ENCODE results near the gene SPATA13. TPM values are rescaled to one million over a fixed set of nuclear protein-coding genes. Genes with fewer than 3 reads are reported as not detected.

Gene SPATA13
- total and polyA plus RNA-seq, 2 experiments from 2014 or later, result 12.4 to 19.4 TPM

GRCh38 chr13:24286624-24287023, 126.1 kb downstream of the SPATA13 start:
- 95% methylated on average over 9 of the region's 11 CpGs for WGBS (ENCODE audit: low lambda C conversion rate, missing lambda C conversion rate)
- Histone ChIP-seq H2AFZ (no peak overlapping the region), H3K9me3 (ENCODE audit: low read depth) (no peaks in the 10 kb centered on the region), H3K9me2 (replicated peaks; ENCODE audit: insufficient read depth) (no peaks in the 10 kb centered on the region), H3K79me2 (no peaks in the 10 kb centered on the region), H3K36me3 (replicated peaks; ENCODE audit: insufficient read depth, low read depth) (no peaks in the 10 kb centered on the region), H3K4me1 (ENCODE audit: insufficient read depth) (no peaks in the 10 kb centered on the region), H3K4me2 (no peak overlapping the region), H3K27ac (no peak overlapping the region), H4K20me1 (ENCODE audit: insufficient read depth, poor library complexity, severe bottlenecking) (no peaks in the 10 kb centered on the region), H3K4me3 (no peak overlapping the region), H3K27me3 (no peaks in the 10 kb centered on the region)
- no peak for TF ChIP-seq EZH2 (IDR thresholded peaks at IDR 0.05; ENCODE audit: borderline replicate concordance)
- TF ChIP-seq, protein P1, sequence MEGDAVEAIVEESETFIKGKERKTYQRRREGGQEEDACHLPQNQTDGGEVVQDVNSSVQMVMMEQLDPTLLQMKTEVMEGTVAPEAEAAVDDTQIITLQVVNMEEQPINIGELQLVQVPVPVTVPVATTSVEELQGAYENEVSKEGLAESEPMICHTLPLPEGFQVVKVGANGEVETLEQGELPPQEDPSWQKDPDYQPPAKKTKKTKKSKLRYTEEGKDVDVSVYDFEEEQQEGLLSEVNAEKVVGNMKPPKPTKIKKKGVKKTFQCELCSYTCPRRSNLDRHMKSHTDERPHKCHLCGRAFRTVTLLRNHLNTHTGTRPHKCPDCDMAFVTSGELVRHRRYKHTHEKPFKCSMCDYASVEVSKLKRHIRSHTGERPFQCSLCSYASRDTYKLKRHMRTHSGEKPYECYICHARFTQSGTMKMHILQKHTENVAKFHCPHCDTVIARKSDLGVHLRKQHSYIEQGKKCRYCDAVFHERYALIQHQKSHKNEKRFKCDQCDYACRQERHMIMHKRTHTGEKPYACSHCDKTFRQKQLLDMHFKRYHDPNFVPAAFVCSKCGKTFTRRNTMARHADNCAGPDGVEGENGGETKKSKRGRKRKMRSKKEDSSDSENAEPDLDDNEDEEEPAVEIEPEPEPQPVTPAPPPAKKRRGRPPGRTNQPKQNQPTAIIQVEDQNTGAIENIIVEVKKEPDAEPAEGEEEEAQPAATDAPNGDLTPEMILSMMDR (IDR thresholded peaks at IDR 0.05; ENCODE audit: poor library complexity), result no peak
- TF ChIP-seq EZH2phosphoT487 (IDR thresholded peaks at IDR 0.05; ENCODE audit: low read depth, severe bottlenecking, unreplicated experiment), result no peak
- DNase-seq (ENCODE audit: low spot score), result no peak

DNA sequence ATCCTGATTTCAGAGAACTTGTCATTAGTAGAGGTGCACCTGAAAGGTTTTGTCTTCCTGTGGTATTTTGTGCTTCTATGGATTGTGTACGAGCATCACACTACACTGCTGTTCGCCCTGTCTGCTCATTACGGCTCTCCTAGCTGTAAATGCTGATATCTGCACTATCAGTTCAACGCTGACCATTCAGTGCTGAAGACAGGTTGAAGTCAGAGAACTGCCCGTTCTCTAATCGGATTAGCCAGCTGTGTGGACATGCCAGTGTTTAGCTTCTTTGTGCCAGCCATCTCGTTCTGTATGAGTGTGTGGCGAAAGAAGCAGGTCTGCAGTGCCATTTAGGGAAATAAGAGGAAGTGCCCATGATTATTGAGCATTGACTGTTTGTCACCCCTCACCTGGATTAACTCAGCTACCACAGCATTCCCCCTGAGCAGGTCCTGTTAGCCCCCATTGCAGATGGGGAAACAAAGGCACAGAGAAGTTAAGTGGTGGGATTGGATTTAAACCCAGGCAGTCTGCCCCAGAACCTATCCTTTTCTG, 127.3 kb downstream of the SPATA13 start:
- no peak for DNase-seq (ENCODE audit: low spot score)
- WGBS (ENCODE audit: low lambda C conversion rate, missing lambda C conversion rate), result 85% methylated on average over 8 of the region's 8 CpGs
- Histone ChIP-seq H3K79me2 (no peaks in the 10 kb centered on the region), H3K4me1 (ENCODE audit: insufficient read depth) (no peaks in the 10 kb centered on the region), H3K4me2 (no peak overlapping the region), H3K27me3 (no peaks in the 10 kb centered on the region), H3K36me3 (replicated peaks; ENCODE audit: insufficient read depth, low read depth) (no peaks in the 10 kb centered on the region), H4K20me1 (ENCODE audit: insufficient read depth, poor library complexity, severe bottlenecking) (no peaks in the 10 kb centered on the region), H3K9me3 (ENCODE audit: low read depth) (no peaks in the 10 kb centered on the region), H3K27ac (no peak overlapping the region), H3K9me2 (replicated peaks; ENCODE audit: insufficient read depth) (no peaks in the 10 kb centered on the region), H2AFZ (no peak overlapping the region), H3K4me3 (no peak overlapping the region)
- TF ChIP-seq EZH2phosphoT487 (IDR thresholded peaks at IDR 0.05; ENCODE audit: low read depth, severe bottlenecking, unreplicated experiment) (no peak), EZH2 (IDR thresholded peaks at IDR 0.05; ENCODE audit: borderline replicate concordance) (no peak)
- TF ChIP-seq, protein P1 (IDR thresholded peaks at IDR 0.05; ENCODE audit: poor library complexity), result no peak

- no peak overlapping the region for H3K4me3 ChIP-seq
- no peaks in the 10 kb centered on the region for H3K9me3 ChIP-seq (ENCODE audit: low read depth)
- no peak for DNase-seq (ENCODE audit: low spot score)
- H3K4me1 ChIP-seq (ENCODE audit: insufficient read depth), result no peaks in the 10 kb centered on the region
- TF ChIP-seq EZH2phosphoT487 (IDR thresholded peaks at IDR 0.05; ENCODE audit: low read depth, severe bottlenecking, unreplicated experiment) (no peak), EZH2 (IDR thresholded peaks at IDR 0.05; ENCODE audit: borderline replicate concordance) (no peak)
- TF ChIP-seq, protein P1 (IDR thresholded peaks at IDR 0.05; ENCODE audit: poor library complexity), result no peak
- no peak overlapping the region for H3K4me2 ChIP-seq
- H3K27me3 ChIP-seq, result no peaks in the 10 kb centered on the region
- WGBS (ENCODE audit: low lambda C conversion rate, missing lambda C conversion rate), result 61% methylated on average over 5 of the region's 5 CpGs
- H3K36me3 ChIP-seq (replicated peaks; ENCODE audit: insufficient read depth, low read depth), result no peaks in the 10 kb centered on the region
- H3K9me2 ChIP-seq (replicated peaks; ENCODE audit: insufficient read depth), result no peaks in the 10 kb centered on the region
- no peak overlapping the region for H2AFZ ChIP-seq
- H3K27ac ChIP-seq, result no peak overlapping the region
- H3K79me2 ChIP-seq, result no peaks in the 10 kb centered on the region
- H4K20me1 ChIP-seq (ENCODE audit: insufficient read depth, poor library complexity, severe bottlenecking), result no peaks in the 10 kb centered on the region
Observed at GRCh38 chr13:24288870-24289269, 128.3 kb downstream of the SPATA13 start.
